ENCODE measurements around the gene BCL11B.
A peak's percentile ranks its signal among the peaks of the same experiment; 100 is the strongest.

Gene BCL11B

DNA sequence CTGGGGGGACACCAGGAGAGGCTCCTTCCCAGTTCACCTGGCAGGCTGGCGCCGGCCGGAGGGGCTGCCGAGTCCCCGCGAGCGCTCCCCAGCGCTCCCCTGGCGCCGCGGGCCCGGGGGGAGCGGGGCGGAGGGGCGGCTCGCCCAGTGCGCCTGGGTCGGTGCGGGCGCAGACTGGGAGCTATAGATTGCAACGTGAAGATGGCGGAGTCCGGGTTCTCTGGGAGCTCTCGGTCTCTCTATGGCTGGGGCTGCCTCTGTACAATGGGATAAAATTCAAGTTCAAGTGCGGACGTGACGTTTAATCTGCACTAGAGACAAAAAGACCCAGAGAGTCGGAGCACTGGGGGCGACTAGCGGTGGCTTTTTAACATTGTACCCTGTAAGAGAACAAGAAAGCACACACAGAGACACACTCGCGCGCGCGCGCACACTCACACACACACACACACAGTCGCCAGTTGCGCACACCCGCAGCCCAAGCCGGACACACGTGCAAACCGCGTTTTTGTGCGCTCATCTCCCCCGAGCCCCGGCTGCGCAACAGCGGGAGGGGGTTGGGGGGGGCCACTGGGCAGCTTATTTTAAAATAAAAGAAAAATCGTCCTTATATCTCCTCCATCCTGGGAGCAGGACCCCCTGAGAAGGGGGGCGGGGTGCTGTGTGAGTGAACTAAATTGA, at the start of gene BCL11B:
Gene BCL11B (minus strand): TSS at position 247 of the 681 bp plus-strand sequence. CDS start 979 bp downstream, outside the sequence.
- peak; percentile 69 to 73 for DNase-seq (ENCODE audit: low read depth in 2 of 2)

DNA sequence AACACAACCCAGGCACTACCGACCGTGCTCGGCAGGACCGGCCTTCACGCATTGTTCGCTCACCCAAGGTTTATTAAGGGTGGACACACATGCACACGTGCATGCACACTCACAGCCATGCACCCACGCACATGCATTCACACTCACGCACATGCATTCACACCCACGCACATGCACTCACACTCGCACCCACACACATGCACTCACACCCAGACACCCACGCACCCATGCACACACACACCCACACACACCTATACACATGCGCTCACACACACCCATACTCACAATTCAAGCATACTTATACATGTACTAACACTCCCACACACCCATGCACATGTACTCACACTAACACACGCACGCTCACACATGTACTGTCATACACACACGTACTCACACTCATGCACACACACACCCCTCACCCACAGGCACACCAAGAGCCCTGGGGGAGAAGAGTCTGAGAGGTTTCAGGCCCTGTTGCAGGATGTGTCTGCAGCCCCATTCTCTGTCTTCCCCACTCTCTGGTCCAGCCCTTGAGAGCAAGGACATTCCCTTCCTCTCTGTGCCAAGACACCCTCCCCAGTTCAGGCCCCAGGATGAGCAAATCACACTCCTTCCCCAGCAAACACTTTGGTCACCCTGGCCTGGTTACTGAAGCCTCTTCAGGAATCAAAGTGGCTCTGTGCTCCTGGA, 49.4 kb upstream of the BCL11B start:
- no peak for DNase-seq (ENCODE audit: low read depth in 2 of 2)

DNA sequence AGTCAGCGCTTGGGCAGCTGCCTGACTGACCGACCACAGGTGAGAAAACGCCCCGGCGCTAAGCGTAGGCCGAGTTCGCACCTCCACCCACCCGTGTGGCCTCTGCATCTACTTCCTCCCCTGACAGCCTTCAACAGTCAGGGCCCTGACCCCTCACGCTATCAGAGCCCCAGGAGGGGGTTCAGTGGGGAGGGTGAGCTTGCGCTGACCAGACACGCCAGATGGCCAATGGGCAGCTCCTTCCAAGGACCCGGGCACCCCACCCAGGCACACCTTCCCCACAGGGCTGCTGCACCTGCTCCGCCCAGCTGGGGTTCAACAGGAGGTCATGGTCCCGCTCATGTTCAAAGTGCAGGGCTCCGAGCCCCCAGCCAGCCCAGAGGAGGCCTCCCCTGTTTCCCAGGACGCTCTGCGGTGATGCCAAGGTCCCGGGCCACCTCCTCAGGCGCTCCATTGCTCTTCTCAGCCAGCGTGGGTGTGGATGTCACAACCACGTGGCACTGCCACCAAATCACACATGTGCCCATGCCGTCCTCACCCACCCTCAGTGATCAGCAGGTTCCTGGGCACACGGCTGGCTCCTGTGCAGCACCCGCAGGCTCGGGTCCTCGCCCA, 48.7 kb upstream of the BCL11B start:
- no peak for DNase-seq (ENCODE audit: low read depth in 2 of 2)

DNA sequence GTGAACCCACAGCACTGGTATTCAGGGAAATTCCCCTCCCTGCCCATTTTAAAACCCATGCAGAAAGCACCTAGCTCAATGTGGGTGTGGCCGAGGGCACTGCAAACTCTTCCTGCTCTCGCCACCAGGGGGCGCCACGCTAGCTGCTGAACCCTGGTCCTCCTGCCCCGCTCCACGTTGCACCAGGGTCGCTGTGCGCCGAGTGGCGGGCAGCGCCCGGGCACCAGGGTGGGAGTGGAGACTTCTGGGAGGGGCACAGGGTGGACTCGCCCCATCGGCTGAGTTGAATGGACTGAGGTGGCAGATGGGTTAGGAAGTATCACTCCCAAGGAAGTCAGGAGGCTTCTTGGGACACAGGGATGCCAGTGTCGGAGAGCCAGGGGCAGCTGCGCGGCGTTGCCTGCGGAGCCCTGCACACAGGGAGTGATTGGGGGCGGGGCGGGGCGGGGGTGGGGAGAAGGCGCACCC, 48.1 kb upstream of the BCL11B start:
- DNase-seq (ENCODE audit: low read depth in 2 of 2), result peak; percentile 28 to 51

DNA sequence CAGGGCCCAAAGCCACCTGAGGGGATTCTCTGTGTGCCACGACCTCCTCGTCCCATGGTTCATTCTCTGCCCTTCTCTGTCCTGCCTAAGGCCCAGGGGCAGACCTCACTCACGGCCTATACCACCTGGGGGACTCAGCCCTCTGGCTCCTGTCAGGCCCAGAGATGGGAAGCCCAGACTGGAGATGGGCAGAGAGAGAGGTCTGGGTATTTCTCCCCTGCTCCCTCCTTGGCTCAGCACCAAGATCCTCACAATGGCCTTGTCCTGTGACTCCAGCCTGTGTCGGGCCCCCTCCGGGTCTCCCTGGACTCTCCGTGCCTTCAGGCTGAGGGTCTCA, 46.9 kb upstream of the BCL11B start:
- no peak for DNase-seq (ENCODE audit: low read depth in 2 of 2)

DNA sequence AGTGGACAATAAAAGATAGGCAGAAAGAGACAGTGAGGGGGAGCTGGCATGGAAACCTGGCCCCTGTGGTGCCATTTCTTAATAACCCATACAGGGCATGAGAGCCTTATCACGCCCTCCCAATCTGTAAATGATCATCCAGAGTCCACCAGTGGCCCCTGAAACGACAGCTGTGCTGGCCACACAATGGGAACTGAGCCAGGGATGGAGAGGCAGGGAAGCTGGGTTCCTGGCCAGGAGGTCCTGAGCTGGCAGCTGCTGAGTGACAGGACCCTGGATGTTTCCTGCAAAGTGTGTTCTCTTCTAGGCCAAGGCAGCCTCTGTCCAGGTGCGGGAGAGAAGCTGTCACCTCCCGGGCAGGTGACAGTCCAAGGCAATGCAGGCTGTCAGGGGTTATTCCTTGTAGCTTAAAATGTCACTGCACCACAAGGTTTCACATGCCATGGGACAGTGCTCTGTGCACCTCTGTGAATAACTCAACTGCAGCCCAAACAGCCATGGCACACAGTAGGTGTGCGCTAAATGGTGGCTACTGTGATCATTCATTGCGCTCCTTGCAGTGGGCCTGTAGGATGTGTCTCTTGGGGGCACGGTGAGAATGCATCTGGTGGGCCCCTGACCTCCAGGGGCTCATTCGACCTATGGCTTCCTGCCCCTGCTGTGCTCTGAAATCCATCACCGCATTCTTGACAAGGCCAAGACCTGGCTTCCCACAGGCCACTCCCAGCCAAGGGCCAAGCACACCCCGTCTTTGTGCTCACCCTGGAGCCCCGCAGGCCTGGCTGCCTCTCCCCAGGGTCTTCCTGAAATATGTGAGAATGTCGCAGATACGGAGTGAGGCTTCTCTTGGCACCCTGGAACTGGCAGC, 46.3 kb upstream of the BCL11B start:
- no peak for DNase-seq (ENCODE audit: low read depth in 2 of 2)

DNA sequence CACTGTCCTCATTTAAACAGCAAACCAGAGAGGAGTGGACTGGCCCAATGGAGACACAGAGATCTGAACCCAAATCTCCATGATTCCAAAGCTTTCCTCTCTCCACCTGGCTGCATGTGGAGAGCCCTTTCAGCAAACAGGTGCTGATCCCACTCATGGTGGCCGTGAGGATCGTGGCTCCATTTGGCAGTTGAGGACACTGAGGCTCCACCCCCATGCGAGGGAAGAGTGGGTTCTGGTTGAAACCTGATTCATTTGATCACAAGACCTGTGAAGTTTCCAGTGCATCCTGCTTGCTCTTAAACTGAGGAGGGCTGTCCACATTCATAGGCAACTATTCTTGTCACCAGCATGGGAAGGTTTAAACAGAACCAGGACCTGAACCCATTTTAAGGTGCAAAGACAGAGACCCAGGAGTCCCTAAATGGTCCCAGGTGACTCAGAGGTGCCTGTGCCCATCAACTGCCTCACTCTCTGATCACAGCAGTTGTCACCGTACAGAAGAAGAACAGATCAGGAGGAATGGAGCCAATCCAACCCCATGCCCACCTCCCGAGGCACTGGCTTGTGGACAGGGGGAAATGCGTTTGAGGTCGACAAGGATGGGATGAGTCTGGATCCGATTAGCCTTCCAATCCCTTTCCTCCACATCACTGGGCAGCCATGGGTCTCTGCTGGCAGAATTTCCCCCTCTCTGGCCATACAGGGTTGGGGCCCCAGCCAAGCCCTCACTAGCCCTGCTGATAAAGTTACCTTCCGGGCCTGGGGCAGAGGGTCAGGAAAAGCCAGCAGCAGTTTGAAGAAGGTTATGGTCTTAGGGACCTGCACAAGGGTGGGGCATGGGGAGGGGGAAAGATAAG, 45.5 kb upstream of the BCL11B start:
- DNase-seq (ENCODE audit: low read depth in 2 of 2), result no peak

DNA sequence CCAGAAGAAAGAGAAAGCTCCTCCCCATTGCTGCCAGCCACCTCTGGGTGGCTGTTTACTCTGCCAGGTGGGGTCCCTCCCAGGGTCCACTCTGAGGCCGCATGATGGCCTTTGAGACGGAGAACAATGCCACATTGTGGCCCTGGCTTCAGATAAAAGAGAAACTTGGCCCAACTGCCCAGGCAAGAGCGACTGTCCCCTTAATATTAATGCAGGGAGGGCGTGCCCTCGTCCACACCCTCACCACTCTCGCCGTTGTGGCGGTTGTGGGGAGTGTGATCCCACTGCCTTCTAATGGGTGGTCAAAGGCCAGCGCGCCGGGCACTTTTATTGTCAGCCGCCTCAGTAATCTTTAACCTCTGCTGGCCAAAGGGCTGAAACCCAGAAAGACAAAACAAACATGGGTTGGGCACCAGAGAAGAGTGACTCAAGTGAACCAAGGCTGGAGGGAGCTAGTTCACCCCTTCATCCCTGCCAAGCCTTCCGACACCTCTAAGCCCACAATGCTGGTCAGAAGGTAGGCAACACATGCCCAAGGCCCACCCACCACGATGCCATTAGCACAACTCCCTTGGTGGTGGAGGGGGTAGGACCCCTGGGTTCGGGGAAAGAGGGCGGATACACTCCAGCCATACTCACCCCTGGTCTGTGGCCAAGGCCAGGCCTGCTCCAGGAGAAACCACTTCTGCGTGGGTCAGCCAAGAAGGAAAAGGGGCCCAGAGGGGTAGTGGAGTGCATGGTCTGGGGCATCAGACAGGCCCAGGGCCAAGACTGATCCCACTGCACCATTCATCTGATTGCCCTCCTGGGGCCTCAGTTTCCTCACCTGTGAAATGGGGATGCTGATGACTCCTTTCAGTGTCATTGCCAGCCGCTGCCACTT, 44.5 kb upstream of the BCL11B start:
- no peak for DNase-seq (ENCODE audit: low read depth in 2 of 2)

DNA sequence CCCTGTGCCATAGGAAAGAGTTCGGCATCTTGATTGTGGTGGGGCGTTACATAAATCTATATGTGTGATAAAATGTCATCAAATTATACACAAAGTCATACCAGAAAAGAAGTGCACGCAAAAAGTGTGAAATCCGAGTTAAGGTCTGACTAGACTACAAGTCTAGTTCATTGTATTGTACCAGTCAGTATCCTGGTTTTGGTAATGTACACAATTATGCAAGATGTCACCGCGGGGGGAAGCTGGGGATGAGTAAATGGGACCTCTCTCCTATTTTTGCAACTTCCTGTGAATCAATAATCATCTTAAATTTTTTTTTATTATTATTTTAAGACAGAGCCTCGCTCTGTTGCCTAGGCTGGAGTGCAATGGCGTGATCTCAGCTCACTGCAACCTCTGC, 43.2 kb upstream of the BCL11B start:
- DNase-seq (ENCODE audit: low read depth in 2 of 2), result no peak

DNA sequence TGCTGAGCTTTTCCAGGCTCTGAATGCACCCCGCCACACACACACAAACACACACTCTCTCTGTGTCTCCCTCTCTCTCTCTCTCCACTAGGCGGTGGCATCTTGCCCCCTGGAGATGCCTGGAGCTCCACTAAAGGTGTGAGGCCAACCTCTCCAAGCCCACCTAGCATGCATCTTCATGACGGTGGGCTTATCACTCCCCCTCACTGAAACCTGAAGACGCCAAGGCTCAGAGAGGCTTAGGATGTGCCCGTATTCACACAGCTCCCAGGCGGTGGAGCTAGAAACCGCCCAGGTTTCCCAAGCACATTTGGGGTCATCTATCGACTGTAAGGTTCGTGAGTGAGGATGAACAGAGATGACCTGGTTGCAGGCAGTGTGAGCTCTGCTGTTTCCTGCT, 42.6 kb upstream of the BCL11B start:
- no peak for DNase-seq (ENCODE audit: low read depth in 2 of 2)

DNA sequence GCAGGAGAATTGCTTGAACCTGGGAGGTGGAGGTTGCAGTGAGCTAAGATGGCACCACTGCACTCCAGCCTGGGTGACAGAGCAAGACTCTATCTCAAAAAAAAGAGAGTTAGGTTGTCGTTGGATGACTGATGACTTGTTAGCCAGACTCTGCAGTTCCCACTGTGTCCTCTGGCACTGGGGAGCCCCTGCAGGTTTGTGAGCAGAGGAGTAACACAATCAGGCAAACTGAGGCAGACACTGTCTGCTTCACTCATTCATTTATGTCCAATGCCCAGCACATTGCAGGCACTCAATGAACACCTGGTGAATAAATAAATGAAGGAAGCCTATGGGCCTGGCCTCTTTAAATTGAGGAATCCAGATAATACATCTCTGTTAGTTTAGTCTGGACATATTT, 41.2 kb upstream of the BCL11B start:
- DNase-seq (ENCODE audit: low read depth in 2 of 2), result no peak

DNA sequence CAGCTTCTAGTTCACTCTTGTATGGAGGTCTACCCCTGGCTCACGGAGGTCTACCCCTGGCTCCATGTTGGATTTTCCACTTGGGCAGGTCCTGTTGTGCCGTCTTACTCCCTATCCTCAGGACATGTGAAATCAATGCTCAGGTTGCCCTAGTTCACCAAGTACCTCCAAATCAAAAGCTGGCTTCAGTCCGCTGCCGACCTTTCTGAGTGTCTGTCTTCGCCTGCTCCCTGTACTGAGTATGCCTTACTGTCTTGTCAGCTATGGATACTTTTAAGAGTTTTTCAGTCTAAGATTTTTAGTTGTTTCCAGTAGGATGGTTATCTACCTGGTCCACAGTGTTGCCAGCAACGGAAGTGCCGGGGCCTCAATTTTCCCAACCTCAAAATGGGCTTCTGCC, 40.1 kb upstream of the BCL11B start:
- DNase-seq (ENCODE audit: low read depth in 2 of 2), result no peak

DNA sequence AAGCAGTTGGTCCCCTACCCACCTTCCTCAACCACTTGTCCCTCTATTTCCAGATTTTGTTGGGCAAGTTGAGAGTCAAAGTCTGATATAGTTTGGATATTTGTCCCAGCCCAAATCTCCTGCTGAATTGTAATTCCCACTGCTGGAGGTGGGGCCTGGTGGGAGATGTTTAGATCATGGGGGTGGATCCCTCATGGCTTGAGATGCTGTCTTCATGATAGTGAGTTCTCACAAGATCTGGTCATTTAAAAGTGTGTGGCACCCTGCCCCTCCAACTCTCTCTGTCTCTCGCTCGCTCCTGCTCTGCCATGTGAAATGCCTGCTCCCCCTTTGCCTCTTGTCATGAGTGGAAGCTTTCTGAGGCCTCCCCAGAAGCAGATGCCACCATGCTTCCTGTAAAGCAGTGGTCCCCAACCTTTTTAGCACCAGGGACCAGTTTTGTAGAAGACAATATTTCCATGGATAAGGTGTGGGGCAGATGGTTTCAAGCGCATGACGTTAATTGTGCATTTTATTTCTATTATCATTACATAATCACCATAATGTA, 37.3 kb upstream of the BCL11B start:
- DNase-seq (ENCODE audit: low read depth in 2 of 2), result no peak

DNA sequence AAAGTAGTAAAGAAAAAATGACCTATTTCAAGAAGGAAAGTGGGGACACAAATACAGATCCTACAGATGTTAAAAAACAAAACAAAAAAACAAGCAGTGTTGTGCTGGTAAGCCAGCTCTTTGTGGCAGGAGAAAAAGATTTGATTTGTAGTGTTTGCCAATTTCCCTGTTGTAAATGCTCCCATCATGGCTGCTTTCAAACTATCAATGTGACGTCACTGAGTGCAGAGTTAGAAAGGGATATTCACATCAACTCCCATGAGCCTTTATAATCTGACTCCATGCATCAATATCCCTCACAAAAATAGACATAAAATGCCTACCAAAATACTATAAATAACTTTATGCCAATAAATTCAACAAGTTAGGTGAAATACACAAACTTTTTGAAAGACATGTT, 32.2 kb upstream of the BCL11B start:
- DNase-seq (ENCODE audit: low read depth in 2 of 2), result no peak

DNA sequence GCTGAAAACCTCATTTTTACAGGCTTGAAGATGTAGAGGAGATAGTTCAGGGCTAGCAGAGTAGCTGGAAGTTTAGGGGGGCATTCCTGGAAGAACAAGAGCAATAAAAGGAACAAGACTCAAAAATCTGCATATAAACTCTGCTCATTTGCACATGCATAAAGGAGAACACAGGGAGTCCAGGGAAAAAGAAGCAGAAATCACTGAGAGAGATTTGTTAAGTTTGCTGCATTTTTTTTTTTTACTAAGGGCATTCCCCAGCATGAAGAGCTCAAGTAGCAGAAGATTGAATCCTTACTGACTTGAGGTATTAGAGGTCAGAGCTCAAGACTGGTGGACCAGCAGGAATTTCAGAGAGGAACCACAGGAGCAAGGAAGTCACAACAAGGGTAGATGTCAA, 28.2 kb upstream of the BCL11B start:
- no peak for DNase-seq (ENCODE audit: low read depth in 2 of 2)

DNA sequence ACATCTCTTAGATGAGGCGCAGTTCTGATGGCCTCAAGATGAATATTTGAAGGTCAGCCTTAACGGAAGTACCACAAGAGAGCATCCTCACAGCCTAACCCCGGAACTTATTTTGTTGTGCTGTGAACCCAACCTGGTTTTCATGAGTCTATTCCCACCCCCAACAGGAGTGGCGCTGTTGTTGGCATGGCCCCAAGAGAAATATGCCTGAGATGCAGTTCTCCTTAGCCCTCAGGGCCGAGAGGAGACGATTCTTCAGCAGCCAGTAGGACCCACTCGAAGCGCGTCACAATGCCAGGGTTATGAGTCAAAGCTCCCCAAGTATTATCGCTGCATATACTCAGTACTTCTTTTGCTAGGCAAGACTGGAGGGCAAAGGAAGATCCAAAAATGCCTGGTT, 24.5 kb upstream of the BCL11B start:
- no peak for DNase-seq (ENCODE audit: low read depth in 2 of 2)

DNA sequence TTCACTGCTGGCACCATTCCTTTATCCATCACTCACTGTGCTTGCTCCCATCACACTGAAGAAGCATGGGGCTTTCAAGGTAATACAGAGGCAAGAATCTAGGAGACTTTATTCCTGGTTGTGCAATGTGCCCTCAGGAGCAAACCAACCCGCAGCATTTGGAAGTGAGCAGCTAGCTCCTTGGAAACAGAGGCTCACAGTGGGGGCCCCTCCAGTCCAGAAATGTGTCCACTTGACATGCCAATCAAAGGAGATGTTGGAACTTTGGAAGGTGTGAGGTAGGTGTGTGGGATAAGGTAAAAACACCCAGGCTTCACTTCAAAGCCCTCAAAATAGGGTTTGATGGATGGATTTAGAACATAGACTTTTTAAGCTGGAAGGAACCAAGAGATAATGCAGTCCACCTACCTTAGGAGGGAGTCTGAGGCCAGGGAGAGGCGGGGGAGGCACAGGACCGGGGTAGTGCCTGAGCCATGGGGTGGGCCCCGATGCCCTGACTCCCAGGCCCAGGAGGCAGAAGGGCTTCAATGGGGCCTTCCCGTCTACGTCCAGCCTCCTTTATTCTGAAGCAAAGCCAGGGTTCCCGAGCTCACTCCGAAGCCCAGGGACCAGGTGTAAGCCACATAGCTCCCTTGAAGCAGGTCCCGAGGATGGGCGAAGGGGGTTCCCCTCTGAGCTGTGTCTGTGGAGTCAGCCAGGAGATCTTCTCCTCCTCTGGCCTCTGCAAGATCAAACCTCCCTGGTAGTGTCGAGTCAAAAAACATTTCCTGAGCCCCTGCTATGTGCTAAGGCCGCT, 17.6 kb upstream of the BCL11B start:
- DNase-seq (ENCODE audit: low read depth in 2 of 2), result no peak

DNA sequence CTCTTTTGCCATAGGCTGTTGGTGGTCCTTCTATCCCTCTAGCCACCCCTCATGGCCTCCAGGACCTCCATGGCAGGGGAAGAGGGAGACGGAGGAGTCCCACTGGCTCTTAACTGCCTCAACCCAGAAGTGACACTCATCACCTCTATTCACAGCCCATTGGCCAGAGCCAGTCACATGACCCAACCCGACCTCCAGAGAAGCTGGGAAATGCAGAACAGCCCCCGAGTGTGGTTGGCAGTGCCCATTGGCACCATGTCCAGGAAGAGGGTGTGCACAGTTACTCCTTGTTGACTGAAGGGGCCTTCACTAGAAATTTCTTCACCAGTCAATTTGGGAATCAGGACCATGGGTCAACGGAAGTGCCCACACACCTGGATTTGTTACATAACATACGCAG, 17.0 kb upstream of the BCL11B start:
- DNase-seq (ENCODE audit: low read depth in 2 of 2), result no peak

DNA sequence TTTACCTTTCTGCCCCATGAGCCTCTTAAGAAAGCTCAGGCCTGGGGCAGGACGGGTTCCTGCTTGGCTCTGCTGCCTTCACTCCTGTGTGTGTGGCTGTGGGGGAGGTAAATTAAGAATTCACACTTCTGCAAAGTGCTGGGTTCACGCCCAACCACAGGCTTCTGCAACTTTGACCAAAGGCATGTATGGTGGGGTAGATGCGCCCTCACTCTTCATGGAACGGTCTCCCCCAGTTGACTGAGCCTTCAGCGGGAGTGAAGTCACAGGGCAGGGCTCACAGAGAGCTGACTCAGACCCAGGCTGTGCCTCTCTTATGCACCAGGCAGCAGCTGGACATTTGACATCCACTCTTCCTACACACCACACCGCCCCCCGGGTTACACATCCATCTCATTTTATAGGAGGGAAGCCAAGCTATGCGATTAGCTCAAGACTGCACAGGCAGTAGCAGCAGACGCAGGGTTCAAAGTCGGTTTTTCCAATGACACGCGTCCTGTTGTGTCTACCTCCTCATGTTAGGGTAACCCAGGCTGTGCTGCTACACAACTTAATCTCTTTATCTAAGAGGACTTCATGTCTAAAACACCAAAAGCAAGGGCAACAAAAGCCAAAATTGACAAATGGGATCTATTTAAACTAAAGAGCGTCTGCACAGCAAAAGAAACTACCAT, 15.4 kb upstream of the BCL11B start:
- no peak for DNase-seq (ENCODE audit: low read depth in 2 of 2)

Measured in stimulated activated CD4-positive, alpha-beta T cell treated with anti-CD3 and anti-CD28 coated beads, Interleukin-1b, Interleukin-23, amount 100 ng/mL, for 1 hour (primary cell).